ENCODE measurements around the gene ZBP1.
"Not testable (repeated sequence)": the region's sequence is repeated elsewhere in the genome, so short reads cannot be mapped to it uniquely, and the experiment has no call there.

ZBP1 gene

DNA sequence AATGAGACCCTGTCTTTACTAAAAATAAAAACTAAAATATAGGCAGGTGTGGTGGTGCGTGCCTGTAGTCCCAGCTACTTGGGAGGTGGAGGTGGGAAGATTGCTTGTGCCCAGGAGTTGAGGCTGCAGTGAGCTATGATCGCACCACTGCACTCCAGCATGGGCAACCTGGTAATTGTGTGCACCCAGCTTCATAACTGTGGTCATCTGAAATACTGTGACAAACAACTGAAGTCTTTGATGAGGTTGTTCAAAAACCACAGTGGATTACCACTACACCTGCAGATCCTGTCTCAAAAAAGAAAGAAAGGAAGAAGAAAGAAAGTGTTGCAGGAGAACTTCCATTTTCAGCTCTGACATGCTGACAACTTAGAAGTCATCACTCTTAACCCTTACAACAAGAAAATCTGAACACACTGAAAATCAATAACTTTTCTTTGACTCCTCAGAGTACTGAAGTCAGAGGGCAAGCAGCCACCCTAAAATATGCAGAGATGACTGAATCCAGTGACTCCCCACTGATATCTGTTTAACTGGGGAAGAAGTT, 13.8 kb upstream of the ZBP1 start:
- ChIA-PET POLR2A (ENCODE audit: low non-redundant PET) (no interaction called here), CTCF (interaction anchor here (0.6 to 1.5 kb wide), 4 partner anchors 11 to 448 kb away, joined by 3 to 7 read pairs (median 4); no protein-coding TSS in a partner anchor)
- no peak overlapping the region for H3K27ac ChIP-seq
- no peak for DNase-seq (ENCODE audit: low spot score)
- TF ChIP-seq, protein P1, sequence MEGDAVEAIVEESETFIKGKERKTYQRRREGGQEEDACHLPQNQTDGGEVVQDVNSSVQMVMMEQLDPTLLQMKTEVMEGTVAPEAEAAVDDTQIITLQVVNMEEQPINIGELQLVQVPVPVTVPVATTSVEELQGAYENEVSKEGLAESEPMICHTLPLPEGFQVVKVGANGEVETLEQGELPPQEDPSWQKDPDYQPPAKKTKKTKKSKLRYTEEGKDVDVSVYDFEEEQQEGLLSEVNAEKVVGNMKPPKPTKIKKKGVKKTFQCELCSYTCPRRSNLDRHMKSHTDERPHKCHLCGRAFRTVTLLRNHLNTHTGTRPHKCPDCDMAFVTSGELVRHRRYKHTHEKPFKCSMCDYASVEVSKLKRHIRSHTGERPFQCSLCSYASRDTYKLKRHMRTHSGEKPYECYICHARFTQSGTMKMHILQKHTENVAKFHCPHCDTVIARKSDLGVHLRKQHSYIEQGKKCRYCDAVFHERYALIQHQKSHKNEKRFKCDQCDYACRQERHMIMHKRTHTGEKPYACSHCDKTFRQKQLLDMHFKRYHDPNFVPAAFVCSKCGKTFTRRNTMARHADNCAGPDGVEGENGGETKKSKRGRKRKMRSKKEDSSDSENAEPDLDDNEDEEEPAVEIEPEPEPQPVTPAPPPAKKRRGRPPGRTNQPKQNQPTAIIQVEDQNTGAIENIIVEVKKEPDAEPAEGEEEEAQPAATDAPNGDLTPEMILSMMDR (conservative IDR thresholded peaks at IDR 0.05; ENCODE audit: low read depth), result no peak

DNA sequence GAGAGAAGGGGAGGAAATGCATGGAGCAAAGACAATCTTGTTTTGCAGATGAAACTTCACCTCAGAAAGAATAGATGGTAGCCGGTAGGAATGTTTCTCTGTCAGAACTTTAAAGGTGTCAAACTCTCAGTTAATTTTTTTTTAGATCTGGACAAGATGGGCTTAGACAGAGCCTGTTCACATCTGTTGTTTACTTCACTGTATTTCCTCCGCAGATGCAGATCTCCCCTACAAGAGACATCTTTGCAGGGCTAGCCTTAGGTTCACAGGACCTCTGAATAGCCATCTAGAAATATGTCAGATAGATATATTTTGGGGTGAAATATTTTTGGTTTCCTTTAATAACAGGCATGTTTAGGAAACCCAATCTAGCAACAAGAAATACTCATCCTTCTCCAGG, 12.1 kb upstream of the ZBP1 start:
- CTCF ChIA-PET, result interaction anchor here (0.6 to 0.8 kb wide), 3 partner anchors 15 to 403 kb away, joined by 3 to 4 read pairs (median 3); no protein-coding TSS in a partner anchor
- POLR2A ChIA-PET (ENCODE audit: low non-redundant PET), result no interaction called here
- TF ChIP-seq, protein P1 (conservative IDR thresholded peaks at IDR 0.05; ENCODE audit: low read depth), result no peak
- no peak for DNase-seq (ENCODE audit: low spot score)
- H3K27ac ChIP-seq, result no peak overlapping the region

GRCh38 chr20:57630061-57630460, 9.8 kb upstream of the ZBP1 start:
- POLR2A ChIA-PET (ENCODE audit: low non-redundant PET), result no interaction called here
- no peak overlapping the region for H3K27ac ChIP-seq
- TF ChIP-seq, protein P1 (conservative IDR thresholded peaks at IDR 0.05; ENCODE audit: low read depth), result no peak
- no peak for DNase-seq (ENCODE audit: low spot score)
- CTCF ChIA-PET, result interaction anchor here (0.6 kb wide), 2 partner anchors 22 to 41 kb away, joined by 3 to 4 read pairs; no protein-coding TSS in a partner anchor

DNA sequence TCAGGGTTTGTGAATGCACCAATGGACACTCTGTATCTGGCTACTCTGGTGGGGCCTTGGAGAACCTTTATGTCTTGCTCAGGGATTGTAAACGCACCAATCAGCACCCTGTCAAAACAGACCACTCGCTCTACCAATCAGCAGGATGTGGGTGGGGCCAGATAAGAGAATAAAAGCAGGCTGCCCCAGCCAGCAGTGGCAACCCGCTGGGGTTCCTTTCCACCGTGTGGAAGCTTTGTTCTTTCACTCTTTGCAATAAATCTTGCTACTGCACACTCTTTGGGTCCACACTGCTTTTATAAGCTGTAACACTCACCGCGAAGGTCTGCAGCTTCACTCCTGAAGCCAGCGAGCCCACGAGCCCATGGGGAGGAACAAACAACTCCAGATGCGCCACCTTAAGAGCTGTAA, 9.3 kb upstream of the ZBP1 start:
- CTCF ChIA-PET, result interaction anchor here (0.6 kb wide), 1 partner anchor 22 kb away, joined by 4 read pairs; no protein-coding TSS in a partner anchor
- DNase-seq (ENCODE audit: low spot score); H3K27ac ChIP-seq; POLR2A ChIA-PET (ENCODE audit: low non-redundant PET): not testable (repeated sequence)

DNA sequence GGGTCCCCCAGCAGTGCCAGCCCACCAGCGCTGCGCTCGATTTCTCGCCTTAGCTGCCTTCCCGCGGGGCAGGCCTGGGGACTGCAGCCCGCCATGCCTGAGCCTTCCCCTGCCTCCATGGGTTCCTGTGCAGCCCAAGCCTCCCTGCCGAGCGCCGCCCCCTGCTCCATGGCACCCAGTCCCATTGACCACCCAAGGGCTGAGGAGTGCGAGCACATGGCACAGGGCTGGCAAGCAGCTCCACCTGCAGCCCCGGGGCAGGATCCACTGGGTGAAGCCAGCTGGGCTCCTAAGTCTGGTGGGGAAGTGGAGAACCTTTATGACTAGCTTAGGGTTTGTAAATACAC, 8.7 kb upstream of the ZBP1 start:
- CTCF ChIA-PET; POLR2A ChIA-PET (ENCODE audit: low non-redundant PET); DNase-seq (ENCODE audit: low spot score): not testable (repeated sequence)
- peak overlapping the region; percentile 72; the same call in 1 of the 2 replicates for H3K27ac ChIP-seq

DNA sequence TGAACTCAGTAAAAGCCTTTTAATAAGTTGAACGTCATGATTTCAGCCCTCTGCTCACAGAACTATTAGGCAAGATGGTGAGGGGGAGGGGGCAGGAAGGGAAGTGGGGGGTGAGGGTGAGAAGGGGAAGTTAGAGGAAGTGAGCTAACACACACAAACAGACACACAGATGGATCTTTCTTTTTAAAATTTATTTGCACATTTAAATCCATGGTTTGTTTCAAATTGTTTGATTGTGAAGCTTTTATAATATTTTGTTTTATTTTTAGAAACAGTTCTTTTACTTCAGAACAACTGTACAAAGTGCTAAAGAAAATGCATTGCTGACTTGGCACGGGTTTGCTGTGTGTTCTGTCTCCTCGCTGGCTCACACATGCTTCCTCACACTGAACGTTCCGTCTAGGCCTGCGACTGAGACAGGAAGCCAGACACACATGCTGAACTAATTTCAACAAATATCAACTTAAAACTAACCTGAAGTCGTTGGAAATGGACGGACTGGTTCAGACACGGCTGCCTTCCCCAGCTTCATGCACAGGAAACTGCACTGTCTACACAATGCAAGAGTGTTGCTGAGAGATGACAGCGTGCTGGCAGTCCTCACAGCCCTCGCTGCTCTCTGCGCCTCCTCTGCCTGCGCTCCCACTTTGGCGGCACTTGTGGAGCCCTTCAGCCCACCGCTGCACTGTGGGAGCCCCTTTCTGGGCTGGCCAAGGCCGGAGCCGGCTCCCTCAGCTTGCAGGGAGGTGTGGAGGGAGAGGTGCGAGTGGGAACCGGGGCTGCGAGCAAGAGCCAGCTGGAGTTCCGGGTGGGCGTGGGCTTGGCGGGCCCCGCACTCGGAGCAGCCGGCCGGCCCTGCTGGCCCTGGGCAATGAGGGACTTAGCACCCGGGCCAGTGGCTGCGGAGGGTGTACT, 8.1 kb upstream of the ZBP1 start:
- CTCF ChIA-PET, result interaction anchor here (0.7 to 0.8 kb wide), 2 partner anchors 52 to 63 kb away, joined by 3 read pairs; no protein-coding TSS in a partner anchor

DNA sequence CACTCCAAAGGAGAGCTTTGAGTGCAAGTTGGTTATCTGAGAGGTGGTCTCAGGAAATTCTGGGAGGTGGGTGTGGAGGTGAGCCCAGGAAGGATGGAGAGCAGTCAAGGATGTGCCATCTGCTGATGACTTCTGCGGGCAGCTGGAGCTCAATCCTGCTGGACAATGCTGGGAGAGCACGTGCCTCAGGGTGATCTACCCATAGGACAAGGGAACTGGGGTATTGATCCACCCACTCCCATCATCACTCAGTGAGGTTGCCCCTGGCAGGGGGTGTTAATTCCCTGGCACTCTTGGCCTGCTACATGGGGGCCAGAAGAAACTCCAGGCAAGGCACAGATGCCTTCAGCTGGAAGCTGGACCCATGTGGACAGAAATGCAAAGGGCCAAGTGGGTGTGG, 7.1 kb upstream of the ZBP1 start:
- no peak for DNase-seq (ENCODE audit: low spot score)
- ChIA-PET CTCF (interaction anchor here (0.6 to 0.8 kb wide), 2 partner anchors 53 to 1087 kb away, joined by 3 read pairs; no protein-coding TSS in a partner anchor), POLR2A (ENCODE audit: low non-redundant PET) (interaction anchor here (0.7 kb wide), 1 partner anchor 153 kb away, joined by 4 read pairs; no protein-coding TSS in a partner anchor)
- H3K27ac ChIP-seq, result no peak overlapping the region; the same call in 1 of the 2 replicates
- TF ChIP-seq, protein P1 (conservative IDR thresholded peaks at IDR 0.05; ENCODE audit: low read depth), result no peak

More for the DNA sequence above, 8.1 kb upstream of the ZBP1 start:
- POLR2A ChIA-PET (ENCODE audit: low non-redundant PET), result no interaction called here
- TF ChIP-seq, protein P1 (conservative IDR thresholded peaks at IDR 0.05; ENCODE audit: low read depth), result no peak
- DNase-seq (ENCODE audit: low spot score), result no peak
- H3K27ac ChIP-seq, result peak overlapping the region; percentile 72
